DND-41 (cell line): ENCODE results near the gene PGF.

ENCODE experiments used
- ATAC-seq: fragments of 200-7000 bp; cut with Tn5 transposase; 3 replicates; pipeline ENCODE4 v1.9.1; 2021; ENCODE audit warnings: low read depth; ENCODE audit not compliant: insufficient read depth
- DNase-seq: peaks from one replicate; pipeline ENCODE4 v3.0.0-alpha.2; 2020
- H2AFZ ChIP-seq: 2 replicates; pipeline ENCODE4 v1.6.0; 2012; ENCODE audit warnings: low read depth, low read length
- H3K27ac ChIP-seq: 2 replicates; pipeline ENCODE4 v1.5.1; 2012; ENCODE audit warnings: low read length, inconsistent platforms
- H3K27me3 ChIP-seq: fragments of 200-600 bp; sonication (generic); 2 replicates; pipeline ENCODE4 v1.6.0; 2012; ENCODE audit warnings: low read length, mild to moderate bottlenecking, inconsistent platforms; ENCODE audit not compliant: insufficient read depth, poor library complexity
- H3K36me3 ChIP-seq: 2 replicates; pipeline ENCODE4 v1.5.1; 2012; ENCODE audit warnings: low read length, inconsistent platforms; ENCODE audit not compliant: insufficient read depth
- H3K4me1 ChIP-seq: 2 replicates; pipeline ENCODE4 v1.5.1; 2012; ENCODE audit warnings: mild to moderate bottlenecking, low read length; ENCODE audit not compliant: insufficient read depth
- H3K4me2 ChIP-seq: 2 replicates; pipeline ENCODE4 v1.6.0; 2012; ENCODE audit warnings: mild to moderate bottlenecking, moderate library complexity, low read length, inconsistent platforms; ENCODE audit not compliant: insufficient read depth
- H3K4me3 ChIP-seq, 2 experiments: fragments of 200-600 bp in 1 of 2; shearing (Covaris generic) in 1 of 2; 2 replicates each; pipeline ENCODE4 v1.5.1; 2012 to 2016; ENCODE audit warnings: inconsistent platforms in 2 of 2, low read length in 2 of 2, mild to moderate bottlenecking in 2 of 2, low read depth in 1 of 2, moderate library complexity in 1 of 2
- H3K79me2 ChIP-seq: 2 replicates; pipeline ENCODE4 v1.6.0; 2012; ENCODE audit warnings: low read length, inconsistent platforms; ENCODE audit not compliant: insufficient read depth
- H3K9ac ChIP-seq: 2 replicates; pipeline ENCODE4 v1.6.0; 2012; ENCODE audit warnings: low read depth, mild to moderate bottlenecking, inconsistent platforms, low read length, moderate library complexity
- H3K9me3 ChIP-seq: 2 replicates; pipeline ENCODE4 v1.5.1; 2012; ENCODE audit warnings: low read length, moderate library complexity, mild to moderate bottlenecking, inconsistent platforms; ENCODE audit not compliant: insufficient read depth, severe bottlenecking
- H4K20me1 ChIP-seq: 2 replicates; pipeline ENCODE4 v1.6.0; 2012; ENCODE audit warnings: low read length; ENCODE audit not compliant: insufficient read depth
- CTCF ChIP-seq: IDR thresholded peaks from 2 replicates; pipeline ENCODE4 v1.5.1; 2012; ENCODE audit warnings: borderline replicate concordance, low read length, moderate library complexity, mild to moderate bottlenecking; ENCODE audit not compliant: poor library complexity, severe bottlenecking; ENCODE audit errors: extremely low read depth
- EZH2 ChIP-seq: IDR thresholded peaks from 3 replicates; pipeline ENCODE4 v1.6.1; 2012; ENCODE audit warnings: borderline replicate concordance, low read depth, mild to moderate bottlenecking, moderate library complexity, low read length, inconsistent platforms; ENCODE audit not compliant: severe bottlenecking

Gene PGF

GRCh38 chr14:74929242-74929641, 26.2 kb downstream of the PGF start:
- no peak overlapping the region for H3K4me2 ChIP-seq
- H3K36me3 ChIP-seq: no peaks in the 10 kb centered on the region
- DNase-seq (no peak), ATAC-seq (no peak)
- no peak overlapping the region for H3K9ac ChIP-seq
- H4K20me1 ChIP-seq: no peaks in the 10 kb centered on the region
- H3K4me1 ChIP-seq: no peaks in the 10 kb centered on the region
- H3K4me3 ChIP-seq: no peak overlapping the region
- H3K9me3 ChIP-seq: no peaks in the 10 kb centered on the region
- H3K79me2 ChIP-seq: no peaks in the 10 kb centered on the region
- peaks cover 3% of the 10 kb centered on the region for H3K27me3 ChIP-seq
- H3K27ac ChIP-seq: no peak overlapping the region
- no peak for TF ChIP-seq EZH2
- TF ChIP-seq CTCF: no peak
- H2AFZ ChIP-seq: no peak overlapping the region; the same call in 1 of the 2 replicates

- H2AFZ ChIP-seq: no peak overlapping the region
- H4K20me1 ChIP-seq: no peaks in the 10 kb centered on the region
- TF ChIP-seq CTCF (no peak), EZH2 (no peak)
- DNase-seq: no peak
- peaks cover 3% of the 10 kb centered on the region for H3K27me3 ChIP-seq
- H3K36me3 ChIP-seq: no peaks in the 10 kb centered on the region
- no peak overlapping the region for H3K4me3 ChIP-seq
- H3K79me2 ChIP-seq: no peaks in the 10 kb centered on the region
- no peak overlapping the region for H3K9ac ChIP-seq
- H3K27ac ChIP-seq: no peak overlapping the region
- no peak for ATAC-seq
- H3K4me1 ChIP-seq: no peaks in the 10 kb centered on the region
- H3K4me2 ChIP-seq: no peak overlapping the region
- H3K9me3 ChIP-seq: no peaks in the 10 kb centered on the region
These were observed 28.2 kb downstream of the PGF start for GRCh38 chr14:74927225-74927624.

- ATAC-seq (no peak), DNase-seq (no peak)
- Histone ChIP-seq H3K4me2 (no peak overlapping the region), H3K9me3 (no peaks in the 10 kb centered on the region), H3K9ac (no peak overlapping the region), H3K4me1 (no peaks in the 10 kb centered on the region), H3K27ac (no peak overlapping the region), H2AFZ (no peak overlapping the region), H4K20me1 (no peaks in the 10 kb centered on the region), H3K36me3 (no peaks in the 10 kb centered on the region), H3K4me3 (no peak overlapping the region), H3K27me3 (no peaks in the 10 kb centered on the region), H3K79me2 (no peaks in the 10 kb centered on the region)
- TF ChIP-seq EZH2 (no peak), CTCF (no peak)
These were observed 31.3 kb downstream of the PGF start for GRCh38 chr14:74924061-74924460.
